ENCODE measurements around the gene MLKL. TPM values are rescaled to one million over a fixed set of nuclear protein-coding genes. Genes with fewer than 3 reads are reported as not detected.
"Not testable (repeated sequence)": the region's sequence is repeated elsewhere in the genome, so short reads cannot be mapped to it uniquely, and the experiment has no call there.

The MLKL gene
- total RNA-seq, 1 donor from 2014 or later: 23.5 TPM

GRCh38 chr16:74732707-74733350 is 32.2 kb upstream of the MLKL start:
- DNase-seq (ENCODE audit: low read depth, low spot score): no peak

- DNase-seq (ENCODE audit: low read depth, low spot score): no peak
These were observed 31.3 kb upstream of the MLKL start for GRCh38 chr16:74731853-74732477.

DNA sequence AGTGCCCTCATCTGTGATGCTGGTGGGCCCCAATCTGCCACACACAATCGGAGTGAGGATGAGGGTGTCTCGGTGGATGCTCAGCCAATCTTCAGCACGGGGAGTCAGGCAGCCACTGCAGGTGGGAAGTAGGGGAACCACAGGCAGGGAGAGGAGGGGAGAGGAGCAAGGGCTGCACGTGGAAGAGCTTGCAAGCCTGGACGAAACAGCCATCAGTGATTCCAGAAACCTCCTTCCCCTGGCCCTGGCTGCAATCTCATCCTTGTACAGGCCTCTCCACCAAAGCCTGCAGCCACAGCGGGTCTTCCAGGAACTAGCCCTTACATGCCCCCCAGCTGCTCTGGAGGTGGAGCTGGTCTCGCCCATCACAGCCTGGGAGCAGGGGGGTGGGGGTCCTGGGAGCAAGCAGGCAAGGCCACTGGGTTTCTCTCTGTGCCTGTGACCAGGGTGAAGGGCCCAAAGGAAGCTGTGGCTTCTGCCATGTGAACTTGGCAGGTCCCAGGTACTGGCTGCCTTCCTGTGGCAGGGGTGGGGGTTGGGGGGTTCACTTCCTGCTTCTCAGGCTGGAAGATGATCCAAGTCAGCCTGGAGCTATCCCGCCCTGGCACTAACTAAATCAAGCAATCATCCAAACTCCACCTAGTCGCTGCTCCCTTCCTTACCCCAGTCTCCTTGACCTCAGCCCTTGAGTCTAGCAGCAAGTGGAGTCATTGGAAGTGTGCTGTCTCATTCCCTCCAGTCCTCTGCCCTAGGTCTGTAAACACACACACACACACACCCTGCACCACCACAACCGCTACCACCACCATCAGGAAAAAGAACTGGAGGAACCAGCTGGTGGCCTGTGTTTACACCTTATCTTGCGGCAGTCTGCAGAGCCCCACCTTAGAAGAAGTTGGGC is 29.4 kb upstream of the MLKL start:
- no peak for DNase-seq (ENCODE audit: low read depth, low spot score)

GRCh38 chr16:74727903-74728302 is 27.2 kb upstream of the MLKL start:
- no peak for DNase-seq (ENCODE audit: low read depth, low spot score)

DNA sequence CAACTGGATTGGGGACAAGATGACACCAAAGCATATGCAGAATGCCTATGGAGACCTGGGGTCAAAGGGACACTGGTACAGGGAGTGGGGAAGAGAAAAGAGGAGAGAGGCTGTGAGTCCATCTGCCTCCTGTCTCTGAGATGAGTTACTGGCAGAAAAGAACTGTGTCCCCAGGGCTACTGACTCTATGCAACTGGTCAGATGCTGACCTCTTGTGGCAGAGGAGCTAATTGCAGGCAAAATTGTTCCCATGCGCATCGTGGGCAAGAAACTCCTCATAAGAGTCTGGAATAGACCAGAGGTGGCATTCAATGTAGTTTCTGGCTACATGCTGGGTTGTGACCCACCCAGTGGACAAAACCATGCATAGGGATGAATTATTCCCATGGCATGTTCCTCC is 26.1 kb upstream of the MLKL start:
- no peak for DNase-seq (ENCODE audit: low read depth, low spot score)

DNA sequence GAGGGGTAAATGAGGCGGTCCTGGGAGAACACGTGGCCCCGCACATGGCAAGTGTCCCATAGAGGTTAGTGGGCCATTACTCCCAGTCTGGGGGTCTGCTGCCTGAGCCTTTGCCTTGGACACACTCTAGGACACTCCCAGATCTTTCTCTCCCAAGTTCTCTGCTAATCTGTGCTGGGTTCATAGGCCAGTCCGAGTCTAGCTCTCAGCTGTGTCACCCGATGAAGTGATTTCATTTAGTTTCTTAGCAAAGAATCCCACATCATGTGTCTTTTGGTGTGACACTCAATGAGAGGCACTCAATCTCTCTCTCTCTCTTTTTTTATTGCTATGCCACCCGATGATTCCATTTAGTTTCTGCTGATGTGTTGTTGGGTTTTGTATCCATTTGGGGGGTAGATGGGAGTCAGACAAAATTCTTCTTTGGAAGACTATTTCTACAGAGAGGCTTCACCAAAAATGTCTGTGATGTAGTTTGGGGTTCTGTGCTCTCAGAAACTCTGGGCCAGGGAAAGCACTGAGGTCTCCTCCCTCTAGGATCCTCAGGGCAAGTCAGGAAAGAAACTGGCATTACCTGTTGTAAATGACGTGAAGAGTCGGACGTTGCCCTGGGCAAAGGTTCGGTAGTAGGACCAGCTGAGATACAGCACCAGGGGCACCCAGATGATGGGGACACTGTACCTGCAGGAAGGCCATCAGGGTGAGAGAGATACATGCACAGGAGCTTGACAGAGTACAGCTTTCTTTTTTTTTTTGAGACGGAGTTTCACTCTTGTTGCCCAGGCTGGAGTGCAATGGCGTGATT is 25.2 kb upstream of the MLKL start:
- DNase-seq (ENCODE audit: low read depth, low spot score): no peak

- no peak for DNase-seq (ENCODE audit: low read depth, low spot score)
These were observed 24.3 kb upstream of the MLKL start for GRCh38 chr16:74724820-74725549.

DNA sequence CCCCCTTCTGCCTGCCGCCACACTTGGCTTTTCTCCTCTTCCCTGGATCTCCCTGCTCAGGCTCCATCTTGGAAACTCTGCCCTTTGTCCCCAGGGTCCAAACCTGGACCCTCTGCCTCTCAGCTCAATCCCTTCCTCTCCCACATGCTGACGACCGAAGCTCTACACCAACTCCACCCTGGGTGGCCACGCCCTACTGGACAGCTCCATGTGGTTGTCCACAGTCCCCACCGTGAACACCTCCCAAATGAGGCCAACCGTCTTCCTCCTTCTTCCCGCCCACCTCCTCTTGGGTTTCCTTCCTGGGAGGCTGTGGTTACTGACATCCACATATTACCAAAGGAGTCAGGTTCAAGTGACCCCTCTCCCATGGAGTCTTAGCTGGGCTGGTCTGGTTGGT is 22.6 kb upstream of the MLKL start:
- DNase-seq (ENCODE audit: low read depth, low spot score): no peak

- DNase-seq (ENCODE audit: low read depth, low spot score): not testable (repeated sequence)
These were observed 21.5 kb upstream of the MLKL start for GRCh38 chr16:74722156-74722555.

DNA sequence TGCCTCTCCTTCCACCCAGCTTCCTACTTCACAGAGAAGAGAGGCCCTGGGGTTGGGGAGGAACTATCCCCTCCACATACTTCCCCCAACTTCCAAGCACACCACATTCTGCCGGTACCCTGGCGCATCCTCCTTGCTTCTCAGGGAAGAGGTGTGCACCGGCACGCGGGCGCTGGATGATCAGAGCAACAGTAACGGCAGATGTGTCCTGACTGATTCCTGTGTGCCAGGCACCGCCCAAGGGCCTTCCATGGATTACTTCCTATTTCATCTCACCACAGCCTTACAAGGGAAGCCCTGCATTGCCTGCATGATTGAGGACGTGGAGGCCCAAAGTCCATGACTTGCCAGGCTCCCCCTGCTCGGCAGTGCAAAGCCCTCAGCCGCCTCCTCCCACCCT is 21.1 kb upstream of the MLKL start:
- DNase-seq (ENCODE audit: low read depth, low spot score): no peak

DNA sequence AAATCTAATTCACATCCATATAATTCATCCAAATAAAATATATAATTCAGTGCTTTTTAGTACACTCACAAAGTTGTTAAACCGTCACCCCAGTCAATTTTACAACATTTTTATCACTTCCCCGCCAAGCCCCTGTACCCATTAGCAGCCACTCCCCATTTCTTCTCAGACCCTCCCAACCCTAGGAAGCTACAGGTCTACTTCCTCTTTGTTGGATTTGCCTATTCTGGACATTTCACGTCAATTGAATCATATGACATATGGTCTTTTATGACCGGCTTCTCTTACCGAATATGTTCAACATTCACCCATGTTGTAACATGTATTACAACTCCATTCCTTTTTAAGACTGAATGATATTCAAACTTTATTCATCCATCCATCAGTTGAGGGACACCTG is 19.9 kb upstream of the MLKL start:
- no peak for DNase-seq (ENCODE audit: low read depth, low spot score)

GRCh38 chr16:74718741-74719610 is 18.3 kb upstream of the MLKL start:
- DNase-seq (ENCODE audit: low read depth, low spot score): no peak

DNA sequence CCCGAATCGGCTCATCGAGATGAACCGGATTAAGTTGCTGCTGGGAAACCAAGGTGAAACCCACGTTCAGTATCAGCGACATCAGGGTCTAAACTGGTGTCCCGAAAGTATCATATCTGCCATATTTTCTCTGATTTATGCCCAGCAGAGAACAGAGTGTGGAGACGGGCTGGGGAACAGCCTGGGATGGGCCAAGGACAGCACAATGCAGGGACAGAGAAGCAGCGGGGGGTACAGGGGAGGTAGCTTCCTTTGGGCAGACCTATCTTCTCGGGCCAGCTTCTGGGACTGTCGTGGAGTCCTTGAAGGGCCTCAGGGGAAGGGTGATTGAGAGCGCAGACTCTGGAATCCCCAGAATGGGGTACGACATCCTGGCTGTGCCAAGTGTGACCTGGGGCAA is 17.5 kb upstream of the MLKL start:
- no peak for DNase-seq (ENCODE audit: low read depth, low spot score)

- no peak for DNase-seq (ENCODE audit: low read depth, low spot score)
These were observed 16.7 kb upstream of the MLKL start for GRCh38 chr16:74717367-74717766.

DNA sequence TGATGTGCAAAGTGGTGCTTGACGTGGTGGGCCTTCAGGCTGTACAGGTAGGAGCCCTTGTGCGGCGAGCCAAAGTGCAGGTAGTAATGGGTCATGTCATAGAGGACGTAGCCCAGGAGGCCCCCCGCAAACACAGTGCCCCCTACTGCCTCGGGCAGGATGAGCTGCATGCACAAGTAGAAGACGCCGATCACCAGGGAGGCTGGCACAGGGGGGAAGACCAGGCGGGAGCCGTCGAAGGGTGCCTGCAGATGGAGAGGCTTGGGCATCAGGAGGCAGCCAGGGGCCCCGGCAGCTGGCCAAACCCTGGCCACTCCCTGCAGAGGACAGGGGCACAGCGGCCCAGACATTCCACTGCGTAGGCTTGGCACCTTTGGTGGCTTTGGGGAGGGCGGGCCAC is 15.7 kb upstream of the MLKL start:
- no peak for DNase-seq (ENCODE audit: low read depth, low spot score)

DNA sequence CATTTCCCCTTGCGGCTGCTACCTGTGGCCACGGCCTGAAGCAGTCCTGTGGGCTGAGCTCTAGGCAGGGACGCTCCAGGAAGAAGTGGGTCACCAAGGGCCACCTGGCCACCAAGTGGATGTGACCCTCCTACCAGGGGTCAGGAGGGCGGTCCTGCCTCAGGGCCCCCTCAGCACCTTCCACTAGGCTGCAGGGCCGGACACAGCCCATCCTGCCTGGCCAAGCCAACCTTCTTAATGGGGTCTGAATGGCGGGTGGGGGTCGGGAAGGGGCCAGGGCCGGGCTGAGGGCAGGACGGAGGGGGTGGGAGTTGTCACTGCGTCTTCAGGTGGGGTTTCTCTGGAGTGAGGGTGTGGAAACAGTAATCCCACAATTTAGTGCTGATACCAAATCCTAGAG is 13.2 kb upstream of the MLKL start:
- DNase-seq (ENCODE audit: low read depth, low spot score): no peak

- no peak for DNase-seq (ENCODE audit: low read depth, low spot score)
These were observed 12.7 kb upstream of the MLKL start for GRCh38 chr16:74713325-74713724.

- no peak for DNase-seq (ENCODE audit: low read depth, low spot score)
These were observed 11.3 kb upstream of the MLKL start for GRCh38 chr16:74711938-74712337.

DNA sequence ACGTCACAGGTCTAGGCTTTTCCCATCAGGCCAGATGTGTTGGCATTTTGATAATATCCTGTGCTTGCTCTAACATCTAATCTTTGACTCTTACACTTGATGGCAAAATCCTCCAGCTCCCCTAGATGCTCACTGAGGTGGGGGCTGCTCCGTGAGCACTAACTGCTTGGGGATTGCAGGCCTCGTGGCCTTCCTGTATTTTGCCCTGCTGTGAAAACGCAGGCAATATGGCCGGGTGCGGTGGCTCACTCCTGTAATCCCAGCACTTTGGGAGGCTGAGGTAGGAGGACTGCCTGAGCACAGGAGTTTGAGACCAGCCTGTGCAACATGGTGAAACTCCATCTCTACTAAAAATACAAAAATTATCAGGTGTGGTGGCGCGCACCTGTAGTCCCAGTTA is 9.7 kb upstream of the MLKL start:
- DNase-seq (ENCODE audit: low read depth, low spot score): no peak

DNA sequence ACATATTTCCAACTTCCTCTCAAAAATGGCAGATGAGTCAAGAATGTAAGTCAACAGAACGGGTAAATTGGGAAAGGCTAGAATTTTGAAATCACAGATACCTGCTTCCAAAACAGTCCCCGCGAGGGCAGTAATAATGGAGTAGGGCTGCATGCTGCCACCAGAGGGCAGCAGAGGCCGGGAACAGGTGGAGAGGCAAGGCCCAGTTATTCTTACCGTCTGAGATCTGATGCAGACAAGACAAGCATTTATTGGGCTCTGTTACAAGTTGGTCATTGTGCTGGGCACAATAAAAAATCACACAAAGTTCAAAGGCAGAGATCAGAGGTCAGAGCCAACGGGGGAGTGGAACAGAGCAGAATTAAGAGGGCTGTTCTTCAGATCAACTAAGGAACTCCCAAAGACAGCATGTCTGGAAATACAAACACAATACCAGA is 8.8 kb upstream of the MLKL start:
- peak; percentile 15 for DNase-seq (ENCODE audit: low read depth, low spot score)
